ENCODE results near the gene LAMP5. TPM values are rescaled to one million over a fixed set of nuclear protein-coding genes. Genes with fewer than 3 reads are reported as not detected.

Gene LAMP5
- polyA plus RNA-seq, 3 donors, result 5.1 to 9.3 (median 7.2) TPM

GRCh38 chr20:9499126-9499899 is 15.1 kb upstream of the LAMP5 start:
- DNase-seq (ENCODE audit: low read depth in 3 of 3, low spot score in 2 of 3), result no peak

GRCh38 chr20:9500121-9500520 is 14.3 kb upstream of the LAMP5 start:
- no peak for DNase-seq (ENCODE audit: low read depth in 3 of 3, low spot score in 2 of 3)

- DNase-seq (ENCODE audit: low read depth in 3 of 3, low spot score in 2 of 3), result no peak
Measured at GRCh38 chr20:9501473-9501872, 12.9 kb upstream of the LAMP5 start.

- DNase-seq (ENCODE audit: low read depth in 3 of 3, low spot score in 2 of 3), result no peak
Measured at GRCh38 chr20:9503526-9504245, 10.7 kb upstream of the LAMP5 start.

GRCh38 chr20:9506280-9506821 is 8.0 kb upstream of the LAMP5 start:
- no peak for DNase-seq (ENCODE audit: low read depth in 3 of 3, low spot score in 2 of 3)

GRCh38 chr20:9506964-9507369 is 7.4 kb upstream of the LAMP5 start:
- no peak for DNase-seq (ENCODE audit: low read depth in 3 of 3, low spot score in 2 of 3)

- DNase-seq (ENCODE audit: low read depth in 3 of 3, low spot score in 2 of 3), result no peak
Measured at GRCh38 chr20:9507544-9508239, 6.7 kb upstream of the LAMP5 start.

GRCh38 chr20:9508240-9508661 is 6.1 kb upstream of the LAMP5 start:
- DNase-seq (ENCODE audit: low read depth in 3 of 3, low spot score in 2 of 3), result no peak

- no peak for DNase-seq (ENCODE audit: low read depth in 3 of 3, low spot score in 2 of 3)
Measured at GRCh38 chr20:9508696-9509178, 5.7 kb upstream of the LAMP5 start.

- no peak for DNase-seq (ENCODE audit: low read depth in 3 of 3, low spot score in 2 of 3)
Measured at GRCh38 chr20:9509246-9509645, 5.1 kb upstream of the LAMP5 start.

- no peak for DNase-seq (ENCODE audit: low read depth in 3 of 3, low spot score in 2 of 3)
Measured at GRCh38 chr20:9510911-9511310, 3.5 kb upstream of the LAMP5 start.

- DNase-seq (ENCODE audit: low read depth in 3 of 3, low spot score in 2 of 3), result no peak
Measured at GRCh38 chr20:9514072-9514460, 324 bp upstream of the LAMP5 start.

- DNase-seq (ENCODE audit: low read depth in 3 of 3, low spot score in 2 of 3), result no peak
Measured at GRCh38 chr20:9515214-9515585, 810 bp downstream of the LAMP5 start.

- DNase-seq (ENCODE audit: low read depth in 3 of 3, low spot score in 2 of 3), result no peak
Measured at GRCh38 chr20:9515741-9516233, 1.4 kb downstream of the LAMP5 start.

- DNase-seq (ENCODE audit: low read depth in 3 of 3, low spot score in 2 of 3), result no peak
Measured at GRCh38 chr20:9516234-9516871, 2.0 kb downstream of the LAMP5 start.

- no peak for DNase-seq (ENCODE audit: low read depth in 3 of 3, low spot score in 2 of 3)
Measured at GRCh38 chr20:9517297-9518162, 3.1 kb downstream of the LAMP5 start.

GRCh38 chr20:9518576-9519175 is 4.3 kb downstream of the LAMP5 start:
- DNase-seq (ENCODE audit: low read depth in 3 of 3, low spot score in 2 of 3), result no peak

GRCh38 chr20:9520086-9520485 is 5.7 kb downstream of the LAMP5 start:
- DNase-seq (ENCODE audit: low read depth in 3 of 3, low spot score in 2 of 3), result no peak

- DNase-seq (ENCODE audit: low read depth in 3 of 3, low spot score in 2 of 3), result no peak
Measured at GRCh38 chr20:9523636-9524035, 9.2 kb downstream of the LAMP5 start.
